Smooth muscle cell (in vitro differentiated cells): ENCODE results near the gene STX12. TPM values are rescaled to one million over a fixed set of nuclear protein-coding genes. Genes with fewer than 3 reads are reported as not detected.

Experiments
- DNase-seq: peaks from one replicate; lab custom pipeline; 2025; ENCODE audit not compliant: unreplicated experiment; lab: John Stamatoyannopoulos, UW
- H2AFZ ChIP-seq: fragments of 200-600 bp; sonication (generic); 2 replicates; pipeline ENCODE4 v1.6.0; 2016; ENCODE audit warnings: antibody characterized with exemption, low read depth, mild to moderate bottlenecking
- H3F3A ChIP-seq: fragments of 200-600 bp; sonication (generic); 2 replicates; pipeline ENCODE4 v1.6.0; 2017; ENCODE audit warnings: antibody characterized with exemption, low read depth
- H3K27ac ChIP-seq: fragments of 200-600 bp; sonication (generic); 2 replicates; pipeline ENCODE4 v1.5.1; 2016; ENCODE audit warnings: low read depth, mild to moderate bottlenecking
- H3K27me3 ChIP-seq: fragments of 200-600 bp; sonication (generic); 2 replicates; pipeline ENCODE4 v1.6.1; 2016; ENCODE audit warnings: low read depth, mild to moderate bottlenecking
- H3K36me3 ChIP-seq: fragments of 200-600 bp; sonication (generic); 2 replicates; pipeline ENCODE4 v1.5.1; 2016; ENCODE audit warnings: low read depth
- H3K4me1 ChIP-seq: fragments of 200-600 bp; sonication (generic); 2 replicates; pipeline ENCODE4 v1.5.1; 2016; ENCODE audit warnings: low read depth
- H3K4me2 ChIP-seq: fragments of 200-600 bp; sonication (generic); 2 replicates; pipeline ENCODE4 v1.6.0; 2016; ENCODE audit warnings: mild to moderate bottlenecking
- H3K4me3 ChIP-seq: fragments of 200-600 bp; sonication (generic); 2 replicates; pipeline ENCODE4 v1.5.1; 2016; ENCODE audit warnings: mild to moderate bottlenecking
- H3K79me2 ChIP-seq: fragments of 200-600 bp; sonication (generic); 2 replicates; pipeline ENCODE4 v1.6.0; 2016; ENCODE audit warnings: low read depth, mild to moderate bottlenecking
- H3K9ac ChIP-seq: fragments of 200-600 bp; sonication (generic); 2 replicates; pipeline ENCODE4 v1.6.0; 2016; ENCODE audit warnings: low read depth
- H3K9me3 ChIP-seq: fragments of 200-600 bp; sonication (generic); replicated peaks from 2 replicates; pipeline ENCODE4 v1.5.1; 2016; ENCODE audit warnings: low read depth
- H4K20me1 ChIP-seq: fragments of 200-600 bp; sonication (generic); 2 replicates; pipeline ENCODE4 v1.6.0; 2016; ENCODE audit warnings: low read depth
- WGBS: methylation state at CpG from one replicate; pipeline ENCODE4 v1.1.7; 2016; ENCODE audit warnings: low lambda C conversion rate; 5-methylcytosine and 5-hydroxymethylcytosine counted together
- polyA plus RNA-seq: library from polyadenylated mRNA; unstranded; fragments of >200 nt; fragmentation: Nextera tagmentation; extraction: Ambion mirVana; gene quantifications from 2 replicates; pipeline ENCODE4 v1.2.1, GENCODE V29; 2016
- total RNA-seq: library from RNA; depleted of rRNA; stranded (reverse); fragments of >200 nt; gene quantifications from 2 replicates; pipeline ENCODE4 v1.2.3, GENCODE V29; 2014
- TF ChIP-seq, protein P1 (sequence below): fragments of 200-600 bp; sonication (generic); IDR thresholded peaks from 2 replicates; pipeline ENCODE4 v1.5.1; 2017; ENCODE audit warnings: borderline replicate concordance, mild to moderate bottlenecking, antibody characterized with exemption; ENCODE audit not compliant: insufficient read depth, poor library complexity, severe bottlenecking

The STX12 gene
- total and polyA plus RNA-seq, 2 experiments from 2014 or later = 20.6 to 50.7 TPM

DNA sequence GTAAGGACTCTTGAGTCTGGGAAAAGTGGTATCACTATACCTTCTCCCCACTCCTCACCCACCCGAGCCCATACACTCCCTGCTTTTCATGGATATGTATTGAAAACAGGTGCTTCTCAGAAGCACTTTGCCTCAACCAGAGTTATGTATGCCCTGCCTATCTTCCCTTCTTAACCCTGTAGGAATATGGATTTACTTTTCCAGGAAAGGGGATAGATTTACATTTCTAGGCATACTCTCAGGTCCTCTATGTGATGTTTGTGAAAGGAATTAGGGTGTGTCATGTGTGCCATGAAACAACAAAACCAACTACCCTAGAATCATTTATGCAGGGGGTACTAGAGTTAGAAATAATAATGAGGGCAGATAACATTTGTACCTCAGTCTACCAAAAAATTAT lies 11.0 kb upstream of the STX12 start:
- no peak for DNase-seq
- Histone ChIP-seq H3K9ac (no peak overlapping the region), H3K9me3 (no peaks in the 10 kb centered on the region), H3K27ac (no peak overlapping the region), H3K27me3 (no peaks in the 10 kb centered on the region), H3K36me3 (peaks cover 7% of the 10 kb centered on the region), H3K4me2 (no peak overlapping the region), H3F3A (no peaks in the 10 kb centered on the region), H3K4me1 (no peaks in the 10 kb centered on the region), H4K20me1 (no peaks in the 10 kb centered on the region), H3K4me3 (no peak overlapping the region), H2AFZ (no peak overlapping the region), H3K79me2 (no peaks in the 10 kb centered on the region)
- TF ChIP-seq, protein P1, sequence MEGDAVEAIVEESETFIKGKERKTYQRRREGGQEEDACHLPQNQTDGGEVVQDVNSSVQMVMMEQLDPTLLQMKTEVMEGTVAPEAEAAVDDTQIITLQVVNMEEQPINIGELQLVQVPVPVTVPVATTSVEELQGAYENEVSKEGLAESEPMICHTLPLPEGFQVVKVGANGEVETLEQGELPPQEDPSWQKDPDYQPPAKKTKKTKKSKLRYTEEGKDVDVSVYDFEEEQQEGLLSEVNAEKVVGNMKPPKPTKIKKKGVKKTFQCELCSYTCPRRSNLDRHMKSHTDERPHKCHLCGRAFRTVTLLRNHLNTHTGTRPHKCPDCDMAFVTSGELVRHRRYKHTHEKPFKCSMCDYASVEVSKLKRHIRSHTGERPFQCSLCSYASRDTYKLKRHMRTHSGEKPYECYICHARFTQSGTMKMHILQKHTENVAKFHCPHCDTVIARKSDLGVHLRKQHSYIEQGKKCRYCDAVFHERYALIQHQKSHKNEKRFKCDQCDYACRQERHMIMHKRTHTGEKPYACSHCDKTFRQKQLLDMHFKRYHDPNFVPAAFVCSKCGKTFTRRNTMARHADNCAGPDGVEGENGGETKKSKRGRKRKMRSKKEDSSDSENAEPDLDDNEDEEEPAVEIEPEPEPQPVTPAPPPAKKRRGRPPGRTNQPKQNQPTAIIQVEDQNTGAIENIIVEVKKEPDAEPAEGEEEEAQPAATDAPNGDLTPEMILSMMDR = no peak
- 96% methylated on average over 1 of the region's 1 CpG for WGBS

- DNase-seq = no peak
- no peak overlapping the region for H3K4me2 ChIP-seq
- H3K4me1 ChIP-seq = no peaks in the 10 kb centered on the region
- H3K9me3 ChIP-seq = no peaks in the 10 kb centered on the region
- H2AFZ ChIP-seq = no peak overlapping the region
- no peak overlapping the region for H3K4me3 ChIP-seq
- H3K9ac ChIP-seq = no peak overlapping the region
- no peak overlapping the region for H3K27ac ChIP-seq
- TF ChIP-seq, protein P1 = no peak
- no peaks in the 10 kb centered on the region for H4K20me1 ChIP-seq
- WGBS = 95% methylated on average over 4 of the region's 4 CpGs
- H3K27me3 ChIP-seq = no peaks in the 10 kb centered on the region
- no peaks in the 10 kb centered on the region for H3K79me2 ChIP-seq
- H3K36me3 ChIP-seq = peaks cover 7% of the 10 kb centered on the region
- no peaks in the 10 kb centered on the region for H3F3A ChIP-seq
Observed at GRCh38 chr1:27763358-27763757, 9.7 kb upstream of the STX12 start.

DNA sequence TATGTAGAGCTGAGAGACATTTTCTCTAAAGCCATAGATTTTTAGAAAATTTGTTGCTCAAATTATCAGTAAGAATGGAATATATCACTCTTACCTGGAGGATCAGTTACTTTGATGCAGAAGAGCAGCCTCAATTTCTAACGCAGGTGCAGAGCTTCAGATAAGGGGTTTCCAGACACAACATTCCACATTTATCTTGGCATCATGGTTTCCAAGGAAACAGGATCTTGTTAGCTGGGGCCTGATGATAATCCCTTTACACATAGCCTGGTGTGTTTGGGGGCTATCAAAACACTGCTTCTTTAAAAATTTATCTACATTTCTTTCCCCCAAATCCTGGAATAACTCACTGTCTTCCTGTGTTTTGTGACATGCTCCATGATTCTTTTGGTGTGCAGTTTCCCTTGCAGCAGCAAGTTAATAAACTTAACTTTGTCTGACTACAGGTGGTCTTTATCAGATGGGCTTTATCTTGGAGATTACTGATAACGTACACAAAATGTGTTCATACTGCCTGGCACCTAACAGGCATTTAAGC lies 2.7 kb upstream of the STX12 start:
- Histone ChIP-seq H3K4me3 (no peak overlapping the region), H3K4me1 (peaks cover 15% of the 10 kb centered on the region), H3K27me3 (no peaks in the 10 kb centered on the region), H2AFZ (no peak overlapping the region), H3K9me3 (no peaks in the 10 kb centered on the region), H3K36me3 (no peaks in the 10 kb centered on the region), H3K27ac (no peak overlapping the region), H3F3A (no peaks in the 10 kb centered on the region), H3K4me2 (no peak overlapping the region), H4K20me1 (peaks cover 17% of the 10 kb centered on the region), H3K9ac (no peak overlapping the region), H3K79me2 (peaks cover 21% of the 10 kb centered on the region)
- no peak for DNase-seq
- TF ChIP-seq, protein P1 = no peak
- 66% methylated on average over 2 of the region's 2 CpGs for WGBS
